ENCODE data around the gene BCL2.

BCL2 gene

DNA sequence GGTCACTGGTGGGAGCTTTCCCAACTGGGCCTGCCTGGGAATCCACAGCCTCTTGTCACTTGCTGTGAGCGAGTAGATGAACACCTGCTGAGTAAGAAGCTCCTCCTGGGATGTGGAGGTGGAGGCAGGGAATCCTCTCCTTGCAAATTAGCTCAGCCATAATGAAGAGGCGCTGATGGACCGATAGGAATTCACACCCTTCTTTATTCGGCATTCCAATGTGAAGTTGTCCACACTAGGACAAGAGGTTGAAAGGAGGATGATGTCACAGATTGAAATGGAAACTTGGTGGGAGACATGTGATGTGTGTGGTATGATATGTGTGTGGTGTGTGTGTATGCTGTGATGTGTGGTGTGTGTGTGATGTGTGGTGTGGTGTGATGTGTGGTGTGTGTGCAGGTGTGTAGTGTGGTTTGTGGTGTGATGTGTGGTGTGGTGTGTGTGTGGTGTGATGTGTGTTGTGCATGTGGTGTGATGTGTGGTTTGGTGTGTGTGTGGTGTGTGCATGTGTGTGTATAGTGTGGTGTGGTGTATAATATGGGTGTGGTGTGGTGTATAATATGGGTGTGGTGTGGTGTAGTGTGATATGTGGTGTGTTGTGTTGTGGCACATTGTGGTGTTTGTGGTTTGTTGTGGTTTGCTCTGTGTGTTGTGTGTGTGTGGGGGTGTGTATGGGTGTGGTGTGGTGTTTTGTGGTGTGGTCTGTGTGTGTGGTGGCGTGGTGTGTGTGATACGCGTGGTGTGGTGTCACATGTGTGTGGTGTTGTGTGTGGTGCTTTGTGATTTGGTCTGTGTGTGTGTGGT lies 216.4 kb downstream of the BCL2 start:
- no peak for DNase-seq

DNA sequence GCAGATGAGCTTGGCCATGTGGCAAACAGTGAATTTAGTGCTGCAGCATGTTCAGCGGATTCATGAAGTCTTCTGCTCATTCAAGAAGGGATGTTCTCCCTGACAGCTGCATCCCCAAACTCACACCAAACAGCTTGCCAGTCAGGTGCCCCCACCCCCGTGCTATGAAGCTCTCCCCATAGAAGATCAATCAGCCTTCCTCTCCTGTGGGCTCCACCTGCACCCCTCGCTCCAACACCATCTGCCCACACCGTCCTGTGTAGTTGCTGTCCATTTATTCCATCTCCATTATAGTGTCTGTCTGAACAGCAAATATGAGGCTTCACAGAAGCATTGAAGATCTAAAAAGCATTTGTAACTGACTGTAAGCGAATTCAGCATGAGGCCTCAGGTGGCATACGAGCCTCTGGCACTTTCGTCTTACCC lies 218.9 kb downstream of the BCL2 start:
- no peak for DNase-seq

DNA sequence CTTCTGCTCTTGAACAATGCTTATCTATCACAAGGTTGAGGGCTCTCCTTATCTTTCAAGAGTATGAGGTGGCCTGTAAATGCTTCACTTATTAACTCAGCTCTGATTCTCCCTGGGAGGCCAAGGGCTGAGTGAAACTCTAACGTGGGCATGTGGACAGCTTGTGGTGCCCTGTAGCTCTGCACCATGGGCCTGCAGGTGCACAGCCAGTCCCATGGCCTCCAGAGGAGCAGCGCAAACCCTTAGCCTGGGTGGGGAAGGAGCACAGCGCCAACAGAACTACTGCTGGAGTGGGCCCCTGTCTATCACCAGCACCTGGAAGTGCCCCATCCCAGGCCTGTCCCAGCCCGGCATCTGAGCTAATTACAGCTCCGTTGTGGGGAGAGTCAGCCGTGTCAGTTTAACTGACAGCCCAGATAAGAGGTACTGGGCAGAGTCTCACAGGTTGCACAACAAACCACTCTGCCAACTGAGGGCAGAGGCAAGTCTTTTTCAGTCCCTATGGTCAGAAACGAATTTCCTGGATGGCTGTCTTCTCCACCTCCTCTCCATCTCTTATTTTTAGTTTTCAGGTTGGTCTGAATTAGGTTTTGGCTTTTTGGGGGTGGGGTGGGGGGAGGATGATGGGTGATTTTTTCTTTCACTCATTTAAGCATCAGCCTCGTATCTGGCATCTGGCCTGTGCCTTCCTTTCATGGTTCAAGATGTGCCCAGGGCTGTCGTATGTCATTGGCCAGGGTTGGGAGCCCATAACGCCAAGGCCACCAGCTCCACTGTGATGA lies 219.5 kb downstream of the BCL2 start:
- DNase-seq, result no peak

DNA sequence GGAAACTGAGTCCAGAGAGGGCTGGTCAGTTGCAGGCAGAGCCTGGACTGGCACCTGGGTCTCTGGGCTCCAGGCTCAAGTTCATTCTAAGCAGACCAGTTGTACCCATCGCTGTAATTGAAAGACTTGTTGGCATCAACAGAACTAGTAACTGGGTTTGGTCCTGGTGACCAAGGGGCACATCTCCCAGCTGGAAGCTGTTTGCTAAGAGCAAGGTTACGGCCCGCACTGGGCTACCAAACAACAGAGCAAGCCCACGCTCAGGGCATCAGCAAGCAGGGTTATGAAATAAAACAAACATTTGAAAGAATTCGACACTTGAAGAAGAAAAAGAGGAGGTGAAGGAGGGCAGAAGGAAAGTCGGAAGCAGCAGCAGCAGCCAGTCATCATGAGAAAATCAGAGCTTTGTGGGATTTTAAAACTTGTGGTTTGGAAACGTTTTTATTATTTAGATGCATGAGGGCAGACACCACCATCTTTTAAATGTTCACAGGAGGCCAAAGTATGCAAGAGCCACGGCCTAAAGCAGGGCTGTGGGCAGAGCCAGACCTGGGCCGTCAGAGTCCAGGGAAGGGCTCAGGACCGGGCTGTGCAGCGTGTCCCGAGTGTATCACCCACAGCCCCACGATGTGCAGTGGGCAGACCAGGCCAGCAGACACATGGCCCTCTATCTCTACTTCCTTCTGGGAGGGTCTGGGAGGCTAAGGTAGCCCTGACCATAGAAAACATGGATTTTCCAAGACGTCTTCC lies 220.3 kb downstream of the BCL2 start:
- DNase-seq, result no peak

DNA sequence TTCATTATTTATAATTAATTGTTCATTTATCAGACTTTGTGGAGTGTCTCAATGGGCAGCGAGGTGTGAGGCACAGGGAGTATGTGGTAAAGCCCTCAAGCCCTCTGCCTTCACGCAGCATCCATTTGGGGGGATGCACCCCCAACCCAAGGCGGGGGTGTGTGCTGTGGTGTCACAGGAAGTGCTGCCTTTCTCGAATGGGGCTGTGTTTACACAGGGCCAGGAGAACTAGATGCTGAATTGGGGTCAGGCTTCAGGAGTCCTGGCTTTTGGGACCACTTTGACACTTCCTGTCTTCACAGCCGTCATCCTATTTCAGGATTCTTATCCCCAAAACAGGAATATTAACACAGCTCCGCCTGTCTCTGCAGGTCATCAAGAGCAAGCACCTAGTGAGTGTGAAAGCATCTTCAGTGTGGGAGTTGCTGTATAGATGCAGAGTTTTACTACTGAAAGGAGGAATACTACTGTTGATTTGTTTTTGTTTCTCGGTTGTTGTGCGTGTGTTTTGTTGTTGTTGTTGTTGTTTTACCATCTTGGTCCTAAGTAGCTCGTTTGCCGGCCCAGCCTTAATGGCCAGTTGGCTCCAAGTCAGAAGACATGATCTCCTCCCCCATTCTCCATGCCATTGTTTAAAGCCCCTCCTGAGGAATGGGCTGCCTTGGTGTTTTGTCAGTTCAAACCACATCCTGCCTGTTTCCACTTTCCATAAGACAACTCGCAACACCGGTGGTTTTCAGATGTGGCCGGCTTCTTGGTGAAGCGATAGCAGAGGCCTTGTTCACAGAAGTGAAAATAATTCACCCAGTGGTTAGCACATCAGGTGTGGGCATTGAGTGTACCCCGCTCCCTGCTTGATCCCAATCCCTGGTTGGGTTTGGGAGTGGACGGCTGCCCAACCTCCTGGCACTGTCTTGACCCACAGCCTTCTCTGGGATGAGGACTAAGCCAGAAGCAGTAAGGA lies 221.3 kb downstream of the BCL2 start:
- no peak for DNase-seq

DNA sequence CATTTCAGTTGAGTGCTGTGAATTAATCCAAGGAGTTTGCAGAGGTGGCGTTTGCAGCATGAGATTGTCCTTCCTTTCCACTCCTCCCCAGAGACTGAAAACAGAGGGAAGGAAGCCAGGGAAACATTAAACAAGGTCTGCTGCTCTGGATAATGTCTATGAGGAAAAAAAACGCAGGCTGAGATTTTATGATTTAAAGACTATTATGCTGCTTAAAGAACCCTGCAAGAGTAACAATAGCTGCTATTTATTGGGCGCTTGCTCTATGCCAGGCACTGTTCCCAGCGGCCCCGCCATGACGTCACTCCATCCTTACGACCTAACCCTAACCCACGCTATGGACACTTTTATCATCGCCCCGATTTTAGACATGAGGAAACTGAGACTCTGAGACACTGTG lies 222.4 kb downstream of the BCL2 start:
- no peak for DNase-seq

DNA sequence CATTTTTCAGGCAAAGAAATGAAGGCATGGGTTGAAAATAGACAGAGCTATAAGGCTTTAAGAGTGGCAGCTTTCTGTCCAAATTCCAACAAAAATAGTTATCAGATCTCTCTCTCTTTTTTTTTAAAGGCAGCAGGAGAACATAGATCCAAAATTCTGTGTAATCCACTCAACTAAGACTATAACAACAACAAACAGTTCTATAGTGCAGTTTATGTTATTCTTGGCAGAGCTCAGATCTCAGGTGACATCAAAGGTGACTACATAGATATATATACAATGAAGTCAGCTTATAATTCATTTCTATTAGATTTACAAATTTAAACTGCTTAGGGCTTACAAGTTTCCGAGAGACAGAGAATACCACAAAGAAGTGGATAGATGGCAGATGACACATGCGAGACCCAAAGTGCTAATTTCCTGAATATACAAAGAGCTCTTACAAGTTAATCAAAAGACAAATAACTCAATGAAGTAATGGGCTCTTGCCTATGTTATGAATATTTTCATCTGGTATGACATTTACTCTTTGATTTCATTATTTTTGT lies 223.2 kb downstream of the BCL2 start:
- no peak for DNase-seq

DNA sequence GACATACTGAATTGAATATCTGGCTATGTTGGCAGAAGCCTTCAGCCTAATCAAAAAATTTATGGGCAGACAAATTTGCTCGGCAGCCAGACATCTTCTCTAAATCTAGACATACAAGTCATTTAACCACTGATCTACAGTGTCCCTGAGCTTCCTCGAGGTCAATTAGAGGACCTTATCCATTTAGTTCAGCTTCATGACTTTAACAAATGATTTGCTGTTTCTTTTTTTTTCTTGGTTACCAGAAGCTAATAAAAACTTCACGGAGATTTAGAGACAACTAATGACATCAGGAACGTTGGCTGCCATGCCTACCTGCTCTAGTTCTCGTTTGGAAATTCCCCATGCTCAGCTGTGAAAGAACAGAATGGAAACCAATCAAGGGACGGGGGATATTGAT lies 223.8 kb downstream of the BCL2 start:
- DNase-seq, result no peak

DNA sequence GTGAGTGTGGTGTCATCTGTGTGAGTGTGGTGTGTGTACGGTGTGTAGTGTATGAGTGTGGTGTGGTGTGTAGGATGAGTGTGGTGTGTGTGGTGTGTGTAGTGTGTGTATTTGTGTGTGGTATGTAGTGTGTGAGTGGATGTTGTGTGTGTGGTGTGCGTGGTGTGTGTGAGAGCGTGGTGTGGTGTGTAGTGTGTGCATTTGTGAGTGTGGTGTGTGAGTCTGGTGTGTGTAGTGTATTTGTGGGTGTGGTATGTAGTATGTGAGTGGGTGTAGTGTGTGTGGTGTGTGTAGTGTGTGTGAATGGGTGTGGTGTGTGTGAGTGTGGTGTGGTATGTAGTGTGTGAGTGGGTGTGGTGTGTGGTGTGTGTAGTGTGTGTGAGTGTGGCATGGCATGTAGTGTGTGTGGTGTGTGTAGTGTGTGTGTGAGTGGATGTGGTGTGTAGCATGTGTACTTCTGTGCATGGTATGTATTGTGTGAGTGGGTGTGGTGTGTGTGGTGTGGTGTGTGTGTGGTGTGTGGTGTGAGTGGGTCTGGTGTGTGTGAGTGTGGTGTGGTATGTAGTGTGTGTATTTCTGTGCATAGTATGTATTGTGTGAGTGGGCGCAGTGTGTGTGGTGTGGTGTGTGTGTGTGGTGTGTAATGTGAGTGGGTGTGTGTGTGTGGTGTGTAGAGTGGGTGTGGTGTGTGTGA lies 227.8 kb downstream of the BCL2 start:
- DNase-seq, result no peak

DNA sequence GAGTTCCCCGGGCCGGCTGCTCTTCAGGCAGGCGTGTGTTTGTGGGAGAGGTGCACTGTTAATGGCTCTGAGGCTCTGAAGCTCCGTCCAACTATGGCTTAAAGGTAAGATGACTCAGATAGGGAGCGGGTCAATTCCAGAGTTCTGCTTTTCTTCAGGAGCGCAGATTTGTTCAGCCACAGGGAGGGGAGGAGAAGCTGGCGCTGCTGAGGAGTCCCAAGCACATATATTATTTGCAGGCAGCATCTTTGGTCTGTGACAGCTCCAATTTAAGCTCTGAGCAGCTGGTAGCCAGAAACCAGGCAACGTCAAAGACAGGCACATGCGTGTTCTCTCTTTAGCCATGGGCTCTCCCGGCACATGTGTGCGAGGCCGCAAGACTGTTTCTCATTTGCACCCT lies 229.2 kb downstream of the BCL2 start:
- no peak for DNase-seq

DNA sequence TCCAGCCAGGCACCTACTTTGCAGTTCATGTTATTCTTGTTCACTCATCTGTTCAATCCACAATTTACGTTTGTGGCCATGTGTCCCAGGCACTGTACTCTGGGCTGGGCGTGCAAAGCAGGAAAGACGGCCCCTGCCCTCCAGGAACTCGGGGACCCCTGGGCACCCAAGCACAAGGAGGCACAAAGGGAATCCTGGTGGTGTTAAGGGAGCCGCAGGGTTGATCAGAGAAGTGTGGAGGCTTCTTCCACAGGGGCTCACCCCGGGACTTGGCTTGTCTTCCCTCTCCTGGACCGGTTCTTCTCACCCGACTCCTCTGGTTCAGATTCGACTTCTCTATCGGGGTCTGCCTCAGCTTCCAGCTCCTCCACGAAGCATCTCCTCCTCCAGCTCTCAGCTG lies 230.5 kb downstream of the BCL2 start:
- no peak for DNase-seq

DNA sequence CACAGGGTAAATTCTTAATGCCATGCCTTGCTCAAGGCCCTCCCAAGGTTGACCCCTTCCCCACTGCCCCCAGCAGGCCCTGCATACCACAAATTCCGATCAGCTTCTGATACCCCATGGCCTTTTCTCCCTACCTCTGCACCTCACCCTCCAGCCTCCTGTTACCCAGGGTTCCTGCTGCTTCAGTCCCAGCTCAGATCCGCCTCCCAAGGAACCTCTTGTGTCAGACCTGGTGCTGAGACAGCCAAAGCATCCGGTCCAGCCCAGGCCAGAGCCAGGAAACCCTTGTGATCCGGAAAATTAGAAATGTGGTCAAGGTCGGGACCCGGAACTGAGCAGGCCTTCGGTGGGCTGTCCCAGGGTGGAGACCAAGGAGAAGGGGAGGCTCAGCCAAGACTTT lies 231.3 kb downstream of the BCL2 start:
- no peak for DNase-seq

DNA sequence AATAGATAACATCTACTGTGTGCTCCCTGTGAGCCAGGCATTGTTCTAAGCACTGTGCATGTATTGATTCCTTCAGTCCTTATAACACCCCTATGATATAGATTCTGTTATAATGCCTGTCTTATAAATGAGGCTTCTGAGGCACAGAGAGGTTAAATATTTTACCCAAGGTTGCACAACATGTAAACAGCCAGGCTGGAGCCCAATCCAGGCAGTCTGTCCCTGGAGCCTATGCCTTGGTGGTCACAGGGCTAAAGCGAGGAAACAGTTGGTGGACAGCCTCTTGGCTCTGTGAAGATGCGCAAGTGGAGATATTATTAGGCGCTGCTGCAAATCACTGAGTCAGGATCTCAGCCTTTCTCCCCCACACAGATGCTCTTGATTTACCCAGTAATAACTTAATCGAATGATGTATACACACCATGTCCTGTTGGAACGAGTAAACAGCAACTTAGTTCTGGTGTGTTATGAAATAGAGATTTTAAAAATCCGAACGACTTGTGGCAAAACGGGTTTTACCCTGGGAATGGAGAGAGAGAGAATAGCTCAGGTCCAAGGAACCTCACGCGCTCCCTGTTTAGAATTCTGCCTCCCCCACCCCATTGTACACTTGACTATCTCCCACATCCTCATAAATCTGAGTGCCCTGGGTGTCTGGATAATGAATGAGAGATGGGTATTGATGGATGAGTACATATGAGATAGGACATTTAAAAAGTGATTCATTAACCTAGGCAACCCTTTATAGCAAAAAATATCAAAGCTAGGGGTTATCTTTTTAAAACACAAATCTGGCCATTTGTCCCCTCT lies 231.9 kb downstream of the BCL2 start:
- no peak for DNase-seq

DNA sequence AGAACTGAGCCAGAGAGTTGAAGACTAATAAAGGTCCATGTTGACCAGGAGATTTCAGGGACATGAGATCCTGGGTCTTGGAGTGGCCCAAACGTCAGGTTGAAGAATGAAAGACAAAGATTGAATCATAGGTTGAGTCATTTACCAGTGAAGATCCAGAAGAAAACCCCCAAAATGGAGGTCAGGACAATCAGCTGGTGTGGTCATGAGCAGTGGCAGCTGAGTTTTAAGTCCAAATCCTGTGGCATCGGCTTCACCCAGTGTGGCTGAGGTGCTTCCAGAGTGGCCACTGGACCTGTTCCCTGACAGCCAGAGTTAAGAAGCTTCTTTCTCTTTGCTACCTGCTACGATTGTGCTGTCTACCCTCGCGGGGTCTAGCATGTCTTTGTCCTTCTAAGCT lies 234.0 kb downstream of the BCL2 start:
- DNase-seq, result no peak

DNA sequence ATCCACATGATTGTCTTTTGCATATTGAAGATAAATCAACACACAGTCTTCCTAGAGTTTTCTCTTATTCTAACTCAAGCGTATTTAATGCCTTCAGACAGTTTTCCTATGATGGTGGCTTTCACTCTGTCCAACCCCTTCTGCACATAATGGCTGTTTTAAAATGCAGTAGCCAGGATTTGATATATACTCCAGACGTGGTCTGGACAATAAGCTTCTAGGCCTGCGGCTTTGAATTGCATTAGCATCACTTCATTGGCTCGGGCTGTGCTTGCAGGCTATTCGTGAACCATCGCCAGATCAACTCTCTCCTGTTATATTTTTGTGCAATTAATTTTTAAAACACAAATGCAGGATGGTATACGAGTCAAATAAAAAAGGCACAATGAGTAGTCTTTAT lies 235.3 kb downstream of the BCL2 start:
- no peak for DNase-seq

DNA sequence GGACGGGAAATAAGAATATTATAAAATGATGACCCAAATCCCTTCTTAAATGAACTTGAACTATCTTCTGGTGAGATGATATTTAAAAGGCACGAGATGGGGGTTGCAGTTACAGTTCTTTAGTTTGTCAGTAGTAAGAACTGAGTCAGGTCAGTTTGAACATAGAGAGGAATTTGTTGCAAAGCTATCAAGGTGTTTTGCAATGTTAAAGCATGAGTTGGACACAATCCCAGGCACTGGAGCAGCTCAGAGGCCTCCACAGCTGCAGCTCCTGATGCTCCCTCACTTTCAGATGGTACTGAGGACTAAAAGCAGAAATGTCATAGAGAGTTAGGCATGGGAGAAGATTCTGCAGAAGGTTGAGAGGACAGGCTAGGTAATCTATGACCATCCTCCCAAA lies 236.0 kb downstream of the BCL2 start:
- no peak for DNase-seq

DNA sequence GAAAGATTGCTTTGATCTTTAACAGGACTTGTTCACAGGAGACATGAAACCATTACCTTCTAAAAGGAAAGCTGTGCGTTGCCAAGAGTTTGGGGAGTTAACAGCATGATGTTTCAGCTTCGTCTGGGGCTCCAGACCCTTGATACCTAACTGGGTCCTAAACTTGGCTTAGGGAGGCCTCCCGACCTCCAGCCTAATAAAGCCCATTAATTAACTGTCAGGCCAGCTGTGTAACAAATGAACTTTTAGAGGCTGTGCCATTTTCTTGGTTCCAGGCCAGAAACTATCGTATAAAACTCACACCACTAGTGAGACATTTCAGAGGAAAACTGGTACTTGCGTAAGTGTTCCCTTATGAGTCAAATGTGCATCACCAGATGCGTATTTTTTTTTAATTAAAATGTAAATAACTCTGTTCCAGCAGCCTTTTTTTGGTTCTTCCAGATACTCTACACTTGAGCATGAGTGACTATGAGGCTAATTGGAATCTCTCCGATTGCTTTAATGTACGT lies 236.5 kb downstream of the BCL2 start:
- no peak for DNase-seq

DNA sequence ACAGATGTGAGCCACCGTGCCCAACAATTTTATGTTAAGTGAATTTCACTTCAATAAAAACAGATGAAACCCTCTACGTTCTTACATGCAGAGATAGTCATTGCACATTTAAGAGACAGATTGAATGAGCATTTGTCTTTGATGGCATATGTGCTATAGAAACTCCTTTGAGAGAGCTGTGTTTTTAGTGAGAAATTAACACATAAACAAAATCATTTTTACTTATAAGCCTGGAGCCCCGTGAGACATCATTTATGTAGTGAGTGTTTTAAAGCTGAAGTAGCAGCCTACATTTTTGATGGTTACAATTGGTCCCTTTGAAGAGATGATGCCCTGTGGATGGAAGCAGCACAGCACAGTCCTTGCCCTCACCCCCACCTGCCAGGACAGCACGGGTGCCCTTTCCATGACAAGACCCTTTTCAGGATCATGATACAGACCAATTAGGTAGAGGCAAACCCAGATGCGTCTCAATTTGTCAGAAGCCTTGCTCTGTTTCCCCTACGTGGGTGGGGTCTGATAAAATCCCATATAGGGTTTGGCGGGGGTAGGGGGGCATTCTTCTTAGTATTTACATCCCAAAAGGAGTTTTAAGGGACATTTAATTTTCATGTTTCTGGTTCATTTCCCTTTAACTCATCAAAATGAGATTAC lies 237.1 kb downstream of the BCL2 start:
- DNase-seq, result no peak

DNA sequence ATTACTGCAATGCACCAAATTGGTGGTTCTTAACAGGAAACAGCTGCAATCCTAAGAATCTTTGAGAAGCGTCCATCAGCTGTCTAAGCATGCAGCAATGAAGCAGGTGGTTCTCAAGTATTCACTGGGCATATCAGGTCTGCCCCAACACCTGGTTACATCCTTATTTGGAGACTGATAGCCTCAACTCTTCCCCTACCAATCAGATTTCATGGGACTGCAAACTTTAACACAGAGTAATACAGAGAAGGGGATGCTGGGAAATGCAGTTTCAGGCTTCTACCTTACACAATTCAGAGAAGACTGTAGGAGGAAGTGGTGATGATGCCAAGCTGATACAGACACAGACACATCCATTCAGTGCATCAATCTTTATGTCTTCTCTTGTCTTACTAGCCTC lies 240.5 kb downstream of the BCL2 start:
- no peak for DNase-seq

DNA sequence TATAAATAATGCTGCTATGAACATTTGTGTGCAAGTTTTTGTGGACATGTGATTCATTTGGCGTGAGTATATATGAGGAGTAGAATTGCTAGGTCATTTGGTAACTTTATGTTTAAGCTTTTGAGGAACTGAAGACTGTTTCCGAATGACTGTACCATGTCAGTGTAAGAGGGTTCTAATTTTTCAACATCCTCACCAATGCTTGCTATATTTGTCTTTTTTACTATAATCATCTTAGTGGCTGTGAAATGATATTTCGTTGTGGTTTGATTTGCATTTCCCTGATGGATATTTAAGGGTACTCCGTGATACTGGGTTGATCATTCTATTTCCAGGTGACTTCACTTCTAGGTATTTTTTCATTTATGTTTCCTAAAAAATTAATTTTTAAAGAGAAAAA lies 241.1 kb downstream of the BCL2 start:
- no peak for DNase-seq
